DMS 273 treated with DMSO at 0.1 percent for 48 hours (cell line): ENCODE data around the gene RNF215.
"Not testable (repeated sequence)": the region's sequence is repeated elsewhere in the genome, so short reads cannot be mapped to it uniquely, and the experiment has no call there.

Experiments
- DNase-seq: peaks from one replicate; lab custom pipeline; 2025; lab: John Stamatoyannopoulos, UW

The RNF215 gene

GRCh38 chr22:30420347-30421125, 33.3 kb upstream of the RNF215 start:
- DNase-seq: no peak

- no peak for DNase-seq
Observed at GRCh38 chr22:30416837-30417236, 29.6 kb upstream of the RNF215 start.

GRCh38 chr22:30416403-30416802, 29.2 kb upstream of the RNF215 start:
- DNase-seq: no peak

- no peak for DNase-seq
Observed at GRCh38 chr22:30414525-30415047, 27.4 kb upstream of the RNF215 start.

- DNase-seq: no peak
Observed at GRCh38 chr22:30413745-30414524, 26.7 kb upstream of the RNF215 start.

- DNase-seq: no peak
Observed at GRCh38 chr22:30413001-30413400, 25.8 kb upstream of the RNF215 start.

GRCh38 chr22:30411780-30412179, 24.6 kb upstream of the RNF215 start:
- DNase-seq: no peak

- no peak for DNase-seq
Observed at GRCh38 chr22:30408388-30409102, 21.3 kb upstream of the RNF215 start.

GRCh38 chr22:30406400-30406799, 19.2 kb upstream of the RNF215 start:
- no peak for DNase-seq

GRCh38 chr22:30405731-30406130, 18.5 kb upstream of the RNF215 start:
- no peak for DNase-seq

GRCh38 chr22:30404307-30404706, 17.1 kb upstream of the RNF215 start:
- DNase-seq: no peak

GRCh38 chr22:30402766-30403104, 15.5 kb upstream of the RNF215 start:
- not testable (repeated sequence) for DNase-seq

- no peak for DNase-seq
Observed at GRCh38 chr22:30402028-30402765, 15.0 kb upstream of the RNF215 start.

- not testable (repeated sequence) for DNase-seq
Observed at GRCh38 chr22:30401024-30401423, 13.8 kb upstream of the RNF215 start.

GRCh38 chr22:30400159-30400558, 12.9 kb upstream of the RNF215 start:
- DNase-seq: no peak

GRCh38 chr22:30399718-30400117, 12.5 kb upstream of the RNF215 start:
- DNase-seq: no peak

- no peak for DNase-seq
Observed at GRCh38 chr22:30398685-30399680, 11.8 kb upstream of the RNF215 start.

- DNase-seq: no peak
Observed at GRCh38 chr22:30397656-30398635, 10.7 kb upstream of the RNF215 start.
